WTC11 (cell line): Measurements from ENCODE around the gene PLXNA3. TPM values are rescaled to one million over a fixed set of nuclear protein-coding genes. Genes with fewer than 3 reads are reported as not detected.

Experiments
- ATAC-seq: fragments of 200-7000 bp; cut with Tn5 transposase; 2 replicates; pipeline ENCODE4 v1.10.0; 2021; ENCODE audit warnings: mild to moderate bottlenecking, moderate library complexity
- CTCF ChIA-PET: fragments of 300-600 bp; sonication (Branson Sonifier 250); formaldehyde crosslinking; loops from one replicate; lab custom pipeline; 2021; ENCODE audit warnings: antibody characterized with exemption; lab: Charles Lee
- POLR2A ChIA-PET: fragments of 350-600 bp; sonication (Branson Sonifier 250); formaldehyde crosslinking; loops from one replicate; lab custom pipeline; 2021; ENCODE audit warnings: antibody characterized with exemption; lab: Charles Lee
- DNase-seq: peaks from one replicate; pipeline ENCODE4 v3.0.0; 2021; ENCODE audit warnings: low spot score
- H3K27ac Mint-ChIP-seq: 2 replicates; pipeline ENCODE4 v1.8.0; 2021; ENCODE audit warnings: mixed read lengths
- H3K27me3 Mint-ChIP-seq: 2 replicates; pipeline ENCODE4 v1.8.0; 2021; ENCODE audit warnings: low read depth, mild to moderate bottlenecking, moderate library complexity, mixed read lengths
- H3K36me3 Mint-ChIP-seq: 2 replicates; pipeline ENCODE4 v1.8.0; 2021; ENCODE audit warnings: mixed read lengths
- H3K4me1 Mint-ChIP-seq: 2 replicates; pipeline ENCODE4 v1.8.0; 2022; ENCODE audit warnings: mixed read lengths
- H3K4me3 Mint-ChIP-seq: 2 replicates; pipeline ENCODE4 v1.8.0; 2021; ENCODE audit warnings: mild to moderate bottlenecking, moderate library complexity, mixed read lengths
- H3K9me3 Mint-ChIP-seq: 2 replicates; pipeline ENCODE4 v1.8.0; 2021; ENCODE audit warnings: mixed read lengths
- AFF4 ChIP-seq: sonication (generic); formaldehyde crosslinking; IDR thresholded peaks from 2 replicates; pipeline ENCODE4 v1.8.1; 2023; ENCODE audit warnings: mild to moderate bottlenecking, missing genetic modification reagents, borderline replicate concordance
- ATF2 ChIP-seq: sonication (generic); formaldehyde crosslinking; IDR thresholded peaks from 2 replicates; pipeline ENCODE4 v1.8.1; 2022; ENCODE audit warnings: low read depth, missing genetic modification reagents, borderline replicate concordance
- CBFB ChIP-seq: sonication (generic); formaldehyde crosslinking; IDR thresholded peaks from 2 replicates; pipeline ENCODE4 v1.8.1; 2022; ENCODE audit warnings: mild to moderate bottlenecking, low read depth, missing genetic modification reagents
- CREB1 ChIP-seq: sonication (generic); formaldehyde crosslinking; IDR thresholded peaks from 2 replicates; pipeline ENCODE4 v1.8.0; 2023; ENCODE audit warnings: mild to moderate bottlenecking, missing genetic modification reagents
- E2F4 ChIP-seq: sonication (generic); formaldehyde crosslinking; IDR thresholded peaks from 2 replicates; pipeline ENCODE4 v1.8.1; 2022; ENCODE audit warnings: low read depth, mild to moderate bottlenecking, moderate library complexity, missing genetic modification reagents, borderline replicate concordance
- ESRRA ChIP-seq: sonication (generic); formaldehyde crosslinking; IDR thresholded peaks from 2 replicates; pipeline ENCODE4 v1.8.1; 2022; ENCODE audit warnings: mild to moderate bottlenecking, missing genetic modification reagents, borderline replicate concordance
- ETV6 ChIP-seq: sonication (generic); formaldehyde crosslinking; IDR thresholded peaks from 2 replicates; pipeline ENCODE4 v1.8.1; 2022; ENCODE audit warnings: mild to moderate bottlenecking, missing genetic modification reagents
- GTF2I ChIP-seq: fragments of 250-450 bp; sonication (Bioruptor Pico); conservative IDR thresholded peaks from 2 replicates; pipeline ENCODE4 v1.4.0; 2021; ENCODE audit warnings: mild to moderate bottlenecking
- HMGA2 ChIP-seq: fragments of 250-450 bp; sonication (Bioruptor Pico); IDR thresholded peaks from 2 replicates; pipeline ENCODE4 v1.4.0; 2021; ENCODE audit warnings: mild to moderate bottlenecking, moderate library complexity
- HMGXB4 ChIP-seq: sonication (generic); formaldehyde crosslinking; IDR thresholded peaks from 2 replicates; pipeline ENCODE4 v1.8.1; 2023; ENCODE audit warnings: mild to moderate bottlenecking, moderate library complexity, missing genetic modification reagents
- JUN ChIP-seq: sonication (generic); formaldehyde crosslinking; IDR thresholded peaks from 2 replicates; pipeline ENCODE4 v1.8.0; 2023; ENCODE audit warnings: mild to moderate bottlenecking, missing genetic modification reagents
- KAT7 ChIP-seq: sonication (generic); formaldehyde crosslinking; IDR thresholded peaks from 2 replicates; pipeline ENCODE4 v1.8.1; 2023; ENCODE audit warnings: missing genetic modification reagents, mild to moderate bottlenecking, borderline replicate concordance
- MYBL2 ChIP-seq: sonication (generic); formaldehyde crosslinking; IDR thresholded peaks from 2 replicates; pipeline ENCODE4 v1.8.1; 2023; ENCODE audit warnings: mild to moderate bottlenecking, moderate library complexity, missing genetic modification reagents
- NFATC4 ChIP-seq: fragments of 250-450 bp; sonication (Bioruptor Pico); IDR thresholded peaks from 2 replicates; pipeline ENCODE4 v1.9.0; 2021; ENCODE audit warnings: mild to moderate bottlenecking
- NFE2L1 ChIP-seq: sonication (generic); formaldehyde crosslinking; IDR thresholded peaks from 2 replicates; pipeline ENCODE4 v1.8.1; 2023; ENCODE audit warnings: missing genetic modification reagents
- NR3C1 ChIP-seq: sonication (generic); formaldehyde crosslinking; conservative IDR thresholded peaks from 2 replicates; pipeline ENCODE4 v1.8.1; 2023; ENCODE audit warnings: low read depth, mild to moderate bottlenecking, missing genetic modification reagents
- SOX15 ChIP-seq: fragments of 250-450 bp; sonication (Bioruptor Pico); IDR thresholded peaks from 2 replicates; pipeline ENCODE4 v1.9.0; 2021; ENCODE audit warnings: mild to moderate bottlenecking
- TP53 ChIP-seq: sonication (generic); formaldehyde crosslinking; IDR thresholded peaks from 2 replicates; pipeline ENCODE4 v1.8.1; 2023; ENCODE audit warnings: mild to moderate bottlenecking, missing genetic modification reagents
- ZNF416 ChIP-seq: fragments of 250-450 bp; sonication (Bioruptor Pico); IDR thresholded peaks from 2 replicates; pipeline ENCODE4 v1.9.0; 2021; ENCODE audit warnings: mild to moderate bottlenecking, inconsistent platforms
- ZNF512 ChIP-seq: sonication (generic); formaldehyde crosslinking; IDR thresholded peaks from 2 replicates; pipeline ENCODE4 v1.8.1; 2022; ENCODE audit warnings: missing genetic modification reagents, borderline replicate concordance
- total RNA-seq: library from RNA; stranded (reverse); gene quantifications from 3 replicates; pipeline ENCODE4 v1.2.3, GENCODE V29; 2021

PLXNA3 gene
- total RNA-seq, 1 experiment from 2014 or later = 26.6 TPM

- no peaks in the 10 kb centered on the region for H3K27me3 Mint-ChIP-seq
- H3K27ac Mint-ChIP-seq = no peak overlapping the region
- CTCF ChIA-PET = no interaction called here
- H3K9me3 Mint-ChIP-seq = no peaks in the 10 kb centered on the region
- ATAC-seq = no peak
- no peak overlapping the region for H3K4me3 Mint-ChIP-seq
- POLR2A ChIA-PET = interaction anchor here (0.9 kb wide), 1 partner anchor 94 kb away, joined by 3 read pairs; no protein-coding TSS in a partner anchor
- TF ChIP-seq ESRRA (CRISPR knock-in tag) (no peak), JUN (CRISPR knock-in tag) (no peak), KAT7 (CRISPR knock-in tag) (no peak), SOX15 (CRISPR knock-in tag) (no peak), GTF2I (CRISPR knock-in tag) (no peak), AFF4 (CRISPR knock-in tag) (no peak), NFATC4 (CRISPR knock-in tag) (no peak), MYBL2 (CRISPR knock-in tag) (no peak), CREB1 (CRISPR knock-in tag) (no peak), ZNF416 (no peak), NR3C1 (CRISPR knock-in tag) (no peak), CBFB (CRISPR knock-in tag) (no peak), TP53 (CRISPR knock-in tag) (no peak), ETV6 (CRISPR knock-in tag) (no peak), HMGA2 (CRISPR knock-in tag) (no peak), HMGXB4 (CRISPR knock-in tag) (no peak), NFE2L1 (CRISPR knock-in tag) (no peak), ATF2 (CRISPR knock-in tag) (no peak), E2F4 (CRISPR knock-in tag) (no peak), ZNF512 (no peak)
- TF ChIP-seq, all 79 proteins: peak for 0
- peaks cover 15% of the 10 kb centered on the region for H3K36me3 Mint-ChIP-seq
- H3K4me1 Mint-ChIP-seq = peaks cover 11% of the 10 kb centered on the region
- DNase-seq = no peak
These were observed 17.3 kb upstream of the PLXNA3 start for GRCh38 chrX:154440623-154441357.
